ENCODE data around the gene TXNRD1. TPM values are rescaled to one million over a fixed set of nuclear protein-coding genes. Genes with fewer than 3 reads are reported as not detected.
"Not testable (repeated sequence)": the region's sequence is repeated elsewhere in the genome, so short reads cannot be mapped to it uniquely, and the experiment has no call there.

The TXNRD1 gene
- total and polyA plus RNA-seq, 5 donors from 2014 or later = 26.5 to 47.7 (median 34.2) TPM

- H3K4me1 Mint-ChIP-seq = peaks cover 11 to 42% (median 20%) of the 10 kb centered on the region in 4 donors
- not testable (repeated sequence) for H3K27me3 Mint-ChIP-seq; DNase-seq; H3K9me3 Mint-ChIP-seq; H3K27ac Mint-ChIP-seq; H3K4me3 ChIP-seq (ENCODE audit: low read depth, low read length); H3K27me3 ChIP-seq (ENCODE audit: control insufficient read depth, insufficient read depth, low read length); ATAC-seq (ENCODE audit: low read depth in 2 of 2); H3K27ac ChIP-seq (ENCODE audit: insufficient read depth, low read length, poor library complexity, severe bottlenecking); H3K9me3 ChIP-seq (ENCODE audit: control insufficient read depth in 2 of 2, low read length in 2 of 2)
- peak overlapping the region in 1 of 4 donors; percentile 60 for H3K4me3 Mint-ChIP-seq
- peaks cover 31% of the 10 kb centered on the region for H3K36me3 Mint-ChIP-seq
- H3K4me1 ChIP-seq (ENCODE audit: control insufficient read depth, insufficient read depth, low read length, poor library complexity, severe bottlenecking) = peaks cover 17% of the 10 kb centered on the region
- peaks cover 24% of the 10 kb centered on the region for H3K36me3 ChIP-seq (ENCODE audit: control insufficient read depth, insufficient read depth, low read length)
These were observed 78.7 kb downstream of the TXNRD1 start for GRCh38 chr12:104294158-104294859.

- H3K4me3 Mint-ChIP-seq = no peak overlapping the region
- no peak for DNase-seq
- ATAC-seq (ENCODE audit: low read depth in 2 of 2) = no peak
- Histone ChIP-seq H3K9me3 (ENCODE audit: control insufficient read depth in 2 of 2, low read length in 2 of 2) (no peaks in the 10 kb centered on the region), H3K27ac (ENCODE audit: insufficient read depth, low read length, poor library complexity, severe bottlenecking) (no peak overlapping the region), H3K4me1 (ENCODE audit: control insufficient read depth, insufficient read depth, low read length, poor library complexity, severe bottlenecking) (peaks cover 10% of the 10 kb centered on the region), H3K27me3 (ENCODE audit: control insufficient read depth, insufficient read depth, low read length) (no peaks in the 10 kb centered on the region), H3K36me3 (ENCODE audit: control insufficient read depth, insufficient read depth, low read length) (peaks cover 24% of the 10 kb centered on the region), H3K4me3 (ENCODE audit: low read depth, low read length) (no peak overlapping the region)
- H3K36me3 Mint-ChIP-seq = peaks cover 34% of the 10 kb centered on the region
- no peaks in the 10 kb centered on the region for H3K27me3 Mint-ChIP-seq
- no peaks in the 10 kb centered on the region for H3K9me3 Mint-ChIP-seq
- H3K4me1 Mint-ChIP-seq = peaks cover 14 to 39% (median 25%) of the 10 kb centered on the region in 4 donors
- H3K27ac Mint-ChIP-seq = peak overlapping the region in 1 of 3 donors; percentile 90
These were observed 79.5 kb downstream of the TXNRD1 start for GRCh38 chr12:104294927-104295668.

GRCh38 chr12:104295954-104296353 is 80.4 kb downstream of the TXNRD1 start:
- ATAC-seq (ENCODE audit: low read depth in 2 of 2) = no peak
- Histone ChIP-seq H3K4me3 (ENCODE audit: low read depth, low read length) (no peak overlapping the region), H3K27ac (ENCODE audit: insufficient read depth, low read length, poor library complexity, severe bottlenecking) (no peak overlapping the region), H3K36me3 (ENCODE audit: control insufficient read depth, insufficient read depth, low read length) (peaks cover 24% of the 10 kb centered on the region), H3K4me1 (ENCODE audit: control insufficient read depth, insufficient read depth, low read length, poor library complexity, severe bottlenecking) (peaks cover 7% of the 10 kb centered on the region), H3K9me3 (ENCODE audit: control insufficient read depth in 2 of 2, low read length in 2 of 2) (no peaks in the 10 kb centered on the region), H3K27me3 (ENCODE audit: control insufficient read depth, insufficient read depth, low read length) (no peaks in the 10 kb centered on the region)
- Mint-ChIP-seq H3K4me3 (peak overlapping the region in 1 of 4 donors; percentile 44), H3K36me3 (peaks cover 37% of the 10 kb centered on the region), H3K9me3 (no peaks in the 10 kb centered on the region), H3K4me1 (peaks cover 18 to 45% (median 29%) of the 10 kb centered on the region in 4 donors), H3K27me3 (no peaks in the 10 kb centered on the region), H3K27ac (no peak overlapping the region)
- no peak for DNase-seq

- DNase-seq (no peak), ATAC-seq (ENCODE audit: low read depth in 2 of 2) (no peak)
- peak overlapping the region in 1 of 4 donors; percentile 44 for H3K4me3 Mint-ChIP-seq
- H3K9me3 Mint-ChIP-seq = no peaks in the 10 kb centered on the region
- no peak overlapping the region for H3K4me3 ChIP-seq (ENCODE audit: low read depth, low read length)
- H3K36me3 Mint-ChIP-seq = peaks cover 36% of the 10 kb centered on the region
- peaks cover 7% of the 10 kb centered on the region for H3K4me1 ChIP-seq (ENCODE audit: control insufficient read depth, insufficient read depth, low read length, poor library complexity, severe bottlenecking)
- no peaks in the 10 kb centered on the region for H3K27me3 ChIP-seq (ENCODE audit: control insufficient read depth, insufficient read depth, low read length)
- H3K9me3 ChIP-seq (ENCODE audit: control insufficient read depth in 2 of 2, low read length in 2 of 2) = no peaks in the 10 kb centered on the region
- no peak overlapping the region for H3K27ac ChIP-seq (ENCODE audit: insufficient read depth, low read length, poor library complexity, severe bottlenecking)
- peaks cover 22% of the 10 kb centered on the region for H3K36me3 ChIP-seq (ENCODE audit: control insufficient read depth, insufficient read depth, low read length)
- H3K27me3 Mint-ChIP-seq = no peaks in the 10 kb centered on the region
- H3K27ac Mint-ChIP-seq = peak overlapping the region in 1 of 3 donors; percentile 13
- peaks cover 18 to 47% (median 32%) of the 10 kb centered on the region in 4 donors for H3K4me1 Mint-ChIP-seq
These were observed 81.1 kb downstream of the TXNRD1 start for GRCh38 chr12:104296718-104297117.

GRCh38 chr12:104297477-104298113 is 82.0 kb downstream of the TXNRD1 start:
- DNase-seq = no peak
- no peaks in the 10 kb centered on the region for H3K9me3 Mint-ChIP-seq
- no peak for ATAC-seq (ENCODE audit: low read depth in 2 of 2)
- no peaks in the 10 kb centered on the region for H3K27me3 Mint-ChIP-seq
- no peaks in the 10 kb centered on the region for H3K9me3 ChIP-seq (ENCODE audit: control insufficient read depth in 2 of 2, low read length in 2 of 2)
- H3K4me3 Mint-ChIP-seq = no peak overlapping the region
- H3K36me3 ChIP-seq (ENCODE audit: control insufficient read depth, insufficient read depth, low read length) = peaks cover 16% of the 10 kb centered on the region
- no peak overlapping the region for H3K4me3 ChIP-seq (ENCODE audit: low read depth, low read length)
- peaks cover 7% of the 10 kb centered on the region for H3K4me1 ChIP-seq (ENCODE audit: control insufficient read depth, insufficient read depth, low read length, poor library complexity, severe bottlenecking)
- no peak overlapping the region for H3K27ac Mint-ChIP-seq
- peaks cover 18 to 47% (median 36%) of the 10 kb centered on the region in 4 donors for H3K4me1 Mint-ChIP-seq
- H3K27ac ChIP-seq (ENCODE audit: insufficient read depth, low read length, poor library complexity, severe bottlenecking) = no peak overlapping the region
- H3K36me3 Mint-ChIP-seq = peaks cover 30% of the 10 kb centered on the region
- no peaks in the 10 kb centered on the region for H3K27me3 ChIP-seq (ENCODE audit: control insufficient read depth, insufficient read depth, low read length)

GRCh38 chr12:104299842-104300481 is 84.4 kb downstream of the TXNRD1 start:
- Histone ChIP-seq H3K36me3 (ENCODE audit: control insufficient read depth, insufficient read depth, low read length) (peaks cover 9% of the 10 kb centered on the region), H3K27me3 (ENCODE audit: control insufficient read depth, insufficient read depth, low read length) (no peaks in the 10 kb centered on the region), H3K4me3 (ENCODE audit: low read depth, low read length) (no peak overlapping the region), H3K9me3 (ENCODE audit: control insufficient read depth in 2 of 2, low read length in 2 of 2) (no peaks in the 10 kb centered on the region), H3K27ac (ENCODE audit: insufficient read depth, low read length, poor library complexity, severe bottlenecking) (no peak overlapping the region), H3K4me1 (ENCODE audit: control insufficient read depth, insufficient read depth, low read length, poor library complexity, severe bottlenecking) (peaks cover 23% of the 10 kb centered on the region)
- Mint-ChIP-seq H3K27ac (peak overlapping the region in 1 of 3 donors; percentile 21), H3K9me3 (peaks cover 0 to 2% (median 0%) of the 10 kb centered on the region in 7 donors), H3K4me1 (peaks cover 34 to 63% (median 51%) of the 10 kb centered on the region in 4 donors), H3K36me3 (peaks cover 24% of the 10 kb centered on the region), H3K4me3 (peak overlapping the region in 1 of 4 donors; percentile 56), H3K27me3 (no peaks in the 10 kb centered on the region)
- DNase-seq (no peak), ATAC-seq (ENCODE audit: low read depth in 2 of 2) (no peak)

GRCh38 chr12:104303538-104304151 is 88.1 kb downstream of the TXNRD1 start, which contains the start of gene EID3:
TSS of gene EID3 (plus strand) at chr12:104303739. CDS start at chr12:104303935, 196 bp downstream.
- peak within 1 kb of the TSS; percentile 92 to 98 (median 98) for H3K4me3 Mint-ChIP-seq
- H3K36me3 Mint-ChIP-seq = peaks cover 13% of the 10 kb centered on the region
- DNase-seq = peak; percentile 86 to 91 (median 87)
- no peaks in the 10 kb centered on the region for H3K27me3 ChIP-seq (ENCODE audit: control insufficient read depth, insufficient read depth, low read length)
- peak within 1 kb of the TSS; percentile 88 for H3K27ac ChIP-seq (ENCODE audit: insufficient read depth, low read length, poor library complexity, severe bottlenecking)
- H3K9me3 Mint-ChIP-seq = peaks cover 0 to 2% (median 0%) of the 10 kb centered on the region in 7 donors
- peak within 1 kb of the TSS; percentile 97 to 100 (median 98) for H3K27ac Mint-ChIP-seq
- no peaks in the 10 kb centered on the region for H3K36me3 ChIP-seq (ENCODE audit: control insufficient read depth, insufficient read depth, low read length)
- no peaks in the 10 kb centered on the region for H3K9me3 ChIP-seq (ENCODE audit: control insufficient read depth in 2 of 2, low read length in 2 of 2)
- peaks cover 46 to 72% (median 62%) of the 10 kb centered on the region in 4 donors for H3K4me1 Mint-ChIP-seq
- peak; percentile 95 to 96 for ATAC-seq (ENCODE audit: low read depth in 2 of 2)
- peaks cover 22% of the 10 kb centered on the region for H3K4me1 ChIP-seq (ENCODE audit: control insufficient read depth, insufficient read depth, low read length, poor library complexity, severe bottlenecking)
- H3K27me3 Mint-ChIP-seq = no peaks in the 10 kb centered on the region
- peak within 1 kb of the TSS; percentile 95 for H3K4me3 ChIP-seq (ENCODE audit: low read depth, low read length)

Measured in CD4-positive, CD25-positive, alpha-beta regulatory T cell (primary cell).